ENCODE measurements around the gene OR4E1. TPM values are rescaled to one million over a fixed set of nuclear protein-coding genes. Genes with fewer than 3 reads are reported as not detected.
"Not testable (repeated sequence)": the region's sequence is repeated elsewhere in the genome, so short reads cannot be mapped to it uniquely, and the experiment has no call there.

Gene OR4E1
- polyA plus RNA-seq, 3 donors, result not detected

- intact Hi-C loops (cut with micrococcal nuclease), result not testable (repeated sequence)
Observed at GRCh38 chr14:21697662-21698061, 24.0 kb upstream of the OR4E1 start.

GRCh38 chr14:21694425-21694824 lies 20.8 kb upstream of the OR4E1 start:
- no peak overlapping the region for H3K4me3 Mint-ChIP-seq
- H3K27ac Mint-ChIP-seq, result no peak overlapping the region
- H3K27me3 Mint-ChIP-seq (ENCODE audit: low read depth in 3 of 3), result peaks cover 3 to 8% (median 5%) of the 10 kb centered on the region in 3 donors
- no peak for DNase-seq
- H3K79me2 ChIP-seq (ENCODE audit: insufficient read depth, low read length), result no peaks in the 10 kb centered on the region
- H3K36me3 ChIP-seq (replicated peaks in 1 of 2; ENCODE audit: control insufficient read depth in 1 of 2, insufficient read depth in 2 of 2, low read length in 2 of 2), result no peaks in the 10 kb centered on the region
- peaks cover 0 to 2% of the 10 kb centered on the region in 2 donors for H3K27me3 ChIP-seq (ENCODE audit: control insufficient read depth in 2 of 2, insufficient read depth in 2 of 2, low read length in 2 of 2)
- TF ChIP-seq CTCF (IDR thresholded peaks at IDR 0.05), result no peak
- H3K9ac ChIP-seq (ENCODE audit: insufficient read depth, low read length, poor library complexity, severe bottlenecking), result no peak overlapping the region
- H3K4me3 ChIP-seq (replicated peaks in 1 of 3; ENCODE audit: low read depth in 2 of 3, low read length in 3 of 3), result no peak overlapping the region
- H3K36me3 Mint-ChIP-seq, result no peaks in the 10 kb centered on the region
- H4K20me1 ChIP-seq (ENCODE audit: insufficient read depth, low read length), result no peaks in the 10 kb centered on the region
- H3K4me1 Mint-ChIP-seq, result no peaks in the 10 kb centered on the region
- no peaks in the 10 kb centered on the region for H3K4me1 ChIP-seq (ENCODE audit: control insufficient read depth in 1 of 2, insufficient read depth in 2 of 2, low read length in 2 of 2)
- intact Hi-C loops (cut with micrococcal nuclease), result no loop called here
- H2AFZ ChIP-seq (ENCODE audit: insufficient read depth, low read depth, low read length, poor library complexity, severe bottlenecking), result no peak overlapping the region
- H3K27ac ChIP-seq (ENCODE audit: low read depth in 1 of 2, low read length in 2 of 2), result no peak overlapping the region
- peaks cover 0 to 11% (median 6%) of the 10 kb centered on the region in 7 donors for H3K9me3 Mint-ChIP-seq
- no peaks in the 10 kb centered on the region for H3K9me3 ChIP-seq (replicated peaks in 1 of 2; ENCODE audit: control insufficient read depth in 1 of 2, insufficient read depth in 1 of 2, low read length in 2 of 2)
- H3K4me2 ChIP-seq (replicated peaks; ENCODE audit: extremely low read depth, low read length, poor library complexity, severe bottlenecking), result no peak overlapping the region

More at GRCh38 chr14:21697662-21698061, 24.0 kb upstream of the OR4E1 start:
- DNase-seq; H3K4me1 ChIP-seq (ENCODE audit: control insufficient read depth in 1 of 2, insufficient read depth in 2 of 2, low read length in 2 of 2); H2AFZ ChIP-seq (ENCODE audit: insufficient read depth, low read depth, low read length, poor library complexity, severe bottlenecking); H3K4me1 Mint-ChIP-seq; H3K79me2 ChIP-seq (ENCODE audit: insufficient read depth, low read length); H3K27ac ChIP-seq (ENCODE audit: low read depth in 1 of 2, low read length in 2 of 2); H3K36me3 Mint-ChIP-seq; H3K4me3 ChIP-seq (replicated peaks in 1 of 3; ENCODE audit: low read depth in 2 of 3, low read length in 3 of 3); H3K4me3 Mint-ChIP-seq; H3K27me3 ChIP-seq (ENCODE audit: control insufficient read depth in 2 of 2, insufficient read depth in 2 of 2, low read length in 2 of 2); H4K20me1 ChIP-seq (ENCODE audit: insufficient read depth, low read length); H3K27ac Mint-ChIP-seq; H3K9ac ChIP-seq (ENCODE audit: insufficient read depth, low read length, poor library complexity, severe bottlenecking); H3K36me3 ChIP-seq (replicated peaks in 1 of 2; ENCODE audit: control insufficient read depth in 1 of 2, insufficient read depth in 2 of 2, low read length in 2 of 2); H3K4me2 ChIP-seq (replicated peaks; ENCODE audit: extremely low read depth, low read length, poor library complexity, severe bottlenecking); H3K9me3 ChIP-seq (replicated peaks in 1 of 2; ENCODE audit: control insufficient read depth in 1 of 2, insufficient read depth in 1 of 2, low read length in 2 of 2): not testable (repeated sequence)
- Mint-ChIP-seq H3K27me3 (ENCODE audit: low read depth in 3 of 3) (peaks cover 3 to 13% (median 5%) of the 10 kb centered on the region in 3 donors), H3K9me3 (peaks cover 0 to 11% (median 3%) of the 10 kb centered on the region in 7 donors)
- WGBS (ENCODE audit: insufficient coverage), result 100% methylated on average over 4 of the region's 33 CpGs

All from CD14-positive monocyte (primary cell).